ENCODE measurements around the gene GULP1. TPM values are rescaled to one million over a fixed set of nuclear protein-coding genes. Genes with fewer than 3 reads are reported as not detected.
A peak's percentile ranks its signal among the peaks of the same experiment; 100 is the strongest.
"Not testable (repeated sequence)": the region's sequence is repeated elsewhere in the genome, so short reads cannot be mapped to it uniquely, and the experiment has no call there.

Gene GULP1
- polyA plus RNA-seq, 1 donor from 2014 or later: not detected

DNA sequence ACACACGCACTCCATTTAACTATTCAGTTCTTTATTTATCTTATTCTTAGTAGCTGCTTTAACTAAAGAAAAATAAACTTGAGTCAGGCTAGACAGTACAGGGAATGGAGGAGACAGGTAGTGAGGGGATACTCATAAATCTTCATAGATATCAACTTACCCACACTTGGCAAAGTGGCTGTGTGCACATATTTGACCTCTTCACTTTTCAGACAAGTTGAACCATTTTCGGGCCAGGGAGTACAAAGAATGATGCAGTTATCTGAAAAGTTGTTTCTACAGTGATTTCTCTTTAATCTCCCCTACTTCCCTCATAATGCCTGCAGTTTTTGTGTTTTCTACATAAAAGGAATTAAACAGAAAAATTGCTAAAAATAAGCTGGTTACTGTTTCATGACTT is 307.5 kb downstream of the GULP1 start:
- H3K4me3 Mint-ChIP-seq: no peak overlapping the region
- H3K4me1 Mint-ChIP-seq: no peaks in the 10 kb centered on the region
- no peaks in the 10 kb centered on the region for H3K9me3 Mint-ChIP-seq
- no peaks in the 10 kb centered on the region for H3K27me3 Mint-ChIP-seq
- no peak overlapping the region for H3K27ac Mint-ChIP-seq
- no peaks in the 10 kb centered on the region for H3K36me3 Mint-ChIP-seq

DNA sequence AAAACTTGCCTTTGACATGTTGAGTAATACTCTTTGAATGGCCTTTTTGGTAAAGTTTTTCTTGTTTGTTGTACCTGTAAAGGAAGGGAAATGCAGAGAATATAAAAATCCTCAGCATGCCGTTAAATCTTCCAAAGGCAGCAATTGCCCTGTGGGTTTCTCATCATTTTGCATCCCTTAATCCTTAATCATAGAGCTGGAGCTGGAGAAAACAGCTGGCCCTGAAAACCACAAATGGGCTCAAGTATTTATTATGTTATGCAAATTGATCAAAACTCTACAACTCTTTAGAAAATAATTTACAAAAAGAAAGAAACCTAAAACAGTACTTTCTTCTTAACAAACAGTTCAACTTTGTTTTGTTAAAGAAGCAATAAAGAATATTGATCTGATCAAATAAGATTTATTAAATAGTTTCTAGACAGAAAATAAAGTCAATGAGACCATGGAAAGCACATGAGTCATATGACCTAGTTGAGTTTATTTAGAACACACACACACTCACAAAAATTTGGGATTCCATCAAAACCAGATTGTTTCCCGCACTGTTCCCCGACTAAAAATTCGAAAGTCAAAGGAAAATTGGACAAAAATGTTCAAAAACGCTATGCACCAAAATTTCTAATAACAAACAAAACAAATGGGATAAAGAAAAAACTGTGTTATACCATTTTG is 309.0 kb downstream of the GULP1 start:
- Mint-ChIP-seq H3K4me1 (no peaks in the 10 kb centered on the region), H3K36me3 (no peaks in the 10 kb centered on the region), H3K27me3 (no peaks in the 10 kb centered on the region), H3K9me3 (peaks cover 0 to 2% (median 0%) of the 10 kb centered on the region in 3 donors), H3K4me3 (no peak overlapping the region), H3K27ac (no peak overlapping the region)

DNA sequence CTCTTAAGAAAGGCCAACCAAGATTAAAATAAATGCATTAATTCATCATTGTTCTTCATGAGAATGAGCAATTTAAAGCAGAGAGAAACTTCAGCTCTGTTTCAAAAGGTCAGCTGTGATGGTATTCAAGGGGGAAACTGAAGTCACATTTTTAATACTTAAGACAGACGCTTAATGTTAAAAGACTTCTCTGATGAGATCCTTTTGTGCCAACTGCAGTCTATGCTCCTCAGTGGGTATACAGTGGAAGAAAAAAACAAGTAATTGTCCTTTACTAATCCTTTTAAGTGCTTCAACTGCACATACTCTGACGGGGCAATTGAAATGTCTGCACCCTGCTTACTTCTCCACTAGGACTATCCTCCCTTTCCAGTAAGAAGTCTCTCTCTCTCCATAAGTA is 309.7 kb downstream of the GULP1 start:
- no peaks in the 10 kb centered on the region for H3K36me3 Mint-ChIP-seq
- H3K4me3 Mint-ChIP-seq: no peak overlapping the region
- H3K4me1 Mint-ChIP-seq: no peaks in the 10 kb centered on the region
- no peak overlapping the region for H3K27ac Mint-ChIP-seq
- no peaks in the 10 kb centered on the region for H3K27me3 Mint-ChIP-seq
- H3K9me3 Mint-ChIP-seq: peaks cover 0 to 2% (median 0%) of the 10 kb centered on the region in 3 donors

DNA sequence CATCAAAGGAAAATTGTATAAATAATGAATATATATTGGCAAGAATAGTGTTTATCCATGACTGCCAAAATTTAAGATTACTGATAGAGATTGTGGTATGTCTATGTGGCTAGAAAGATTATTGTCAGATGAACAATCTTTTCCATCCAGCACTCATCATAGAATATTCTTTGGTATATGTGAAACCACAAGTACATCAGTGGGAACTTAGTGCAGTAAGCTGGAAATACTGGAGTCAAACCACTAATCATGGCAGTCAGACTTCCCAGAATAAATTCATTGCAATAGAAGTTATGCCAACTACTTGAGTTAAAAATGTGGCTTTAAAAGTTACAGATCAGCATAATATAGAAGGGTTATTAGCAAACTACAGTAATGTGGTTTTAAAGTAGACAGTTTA is 310.3 kb downstream of the GULP1 start:
- Mint-ChIP-seq H3K27ac (no peak overlapping the region), H3K4me1 (no peaks in the 10 kb centered on the region), H3K27me3 (no peaks in the 10 kb centered on the region), H3K36me3 (no peaks in the 10 kb centered on the region), H3K9me3 (peaks cover 0 to 2% (median 0%) of the 10 kb centered on the region in 3 donors), H3K4me3 (no peak overlapping the region)

DNA sequence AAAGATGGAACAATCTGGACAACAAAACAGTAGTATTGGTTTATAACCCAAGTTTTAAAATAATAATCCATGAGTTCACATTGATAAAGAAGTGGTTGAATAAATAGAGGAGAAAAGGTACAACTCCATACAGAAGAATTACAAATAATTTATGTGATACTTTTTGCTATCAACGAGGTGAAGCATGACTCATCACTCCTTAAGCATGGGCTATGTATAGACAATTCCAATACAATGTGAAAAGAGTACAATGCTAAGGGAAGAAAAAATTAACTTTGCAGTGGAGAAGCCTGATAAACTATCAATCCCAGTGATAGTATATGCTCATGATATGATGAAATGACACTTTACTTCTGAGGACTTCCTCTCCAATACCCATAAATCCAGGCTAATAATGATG is 312.9 kb downstream of the GULP1 start:
- Mint-ChIP-seq H3K27ac (no peak overlapping the region), H3K36me3 (no peaks in the 10 kb centered on the region), H3K4me3 (no peak overlapping the region), H3K9me3 (peaks cover 0 to 2% (median 0%) of the 10 kb centered on the region in 3 donors), H3K27me3 (no peaks in the 10 kb centered on the region), H3K4me1 (no peaks in the 10 kb centered on the region)

DNA sequence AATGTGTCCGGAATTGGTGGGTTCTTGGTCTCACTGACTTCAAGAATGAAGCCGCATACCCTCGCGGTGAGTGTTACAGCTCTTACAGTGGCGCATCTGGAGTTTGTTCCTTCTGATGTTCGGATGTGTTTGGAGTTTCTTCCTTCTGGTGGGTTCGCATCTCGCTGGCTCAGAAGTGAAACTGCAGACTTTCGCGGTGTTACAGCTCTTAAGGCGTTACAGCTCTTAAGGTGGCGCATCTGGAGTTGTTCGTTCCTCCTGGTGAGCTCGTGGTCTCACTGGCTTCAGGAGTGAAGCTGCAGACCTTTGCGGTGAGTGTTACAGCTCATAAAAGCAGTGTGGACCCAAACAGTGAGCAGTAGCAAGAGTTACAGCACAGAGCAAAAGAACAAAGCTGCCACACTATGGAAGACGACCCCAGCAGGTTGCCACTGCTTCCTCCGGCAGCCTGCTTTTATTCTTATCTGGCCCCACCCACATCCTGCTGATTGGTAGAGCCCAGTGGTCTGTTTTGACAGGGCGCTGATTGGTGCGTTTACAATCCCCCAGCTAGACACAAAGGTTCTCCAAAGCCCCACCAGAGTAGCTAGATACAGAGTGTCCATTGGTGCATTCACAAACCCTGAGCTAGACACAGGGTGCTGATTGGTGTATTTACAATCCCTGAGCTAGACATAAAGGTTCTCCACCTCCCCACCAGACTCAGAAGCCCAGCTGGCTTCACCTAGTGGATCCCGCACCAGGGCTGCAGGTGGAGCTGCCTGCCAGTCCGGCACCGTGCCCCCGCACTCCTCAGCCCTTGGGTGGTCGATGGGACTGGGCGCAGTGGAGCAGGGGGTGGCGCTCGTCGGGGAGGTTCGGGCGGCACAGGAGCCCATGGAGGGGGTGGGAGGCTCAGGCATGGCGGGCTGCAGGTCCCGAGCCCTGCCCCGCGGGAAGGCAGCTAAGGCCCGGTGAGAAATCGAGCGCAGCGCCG is 314.2 kb downstream of the GULP1 start:
- H3K4me1 Mint-ChIP-seq, H3K36me3 Mint-ChIP-seq, H3K4me3 Mint-ChIP-seq, H3K27me3 Mint-ChIP-seq, H3K9me3 Mint-ChIP-seq: not testable (repeated sequence)
- H3K27ac Mint-ChIP-seq: peak overlapping the region in 1 of 3 donors; percentile 40

DNA sequence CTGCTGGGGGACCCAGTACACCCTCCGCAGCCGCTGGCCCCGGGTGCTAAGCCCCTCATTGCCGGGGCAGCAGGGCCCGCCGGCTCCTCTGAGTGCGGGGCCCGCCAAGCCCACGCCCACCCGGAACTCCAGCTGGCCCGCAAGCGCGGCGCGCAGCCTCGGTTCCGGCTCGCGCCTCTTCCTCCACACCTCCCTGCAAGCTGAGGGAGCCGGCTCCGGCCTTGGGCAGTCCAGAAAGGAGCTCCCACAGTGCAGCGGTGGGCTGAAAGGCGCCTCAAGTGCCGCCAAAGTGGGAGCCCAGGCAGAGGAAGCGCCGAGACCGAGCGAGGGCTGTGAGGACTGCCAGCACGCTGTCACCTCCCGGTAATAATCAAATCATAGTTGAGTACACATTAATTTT is 314.9 kb downstream of the GULP1 start:
- not testable (repeated sequence) for H3K27me3 Mint-ChIP-seq, H3K4me3 Mint-ChIP-seq, H3K9me3 Mint-ChIP-seq, H3K4me1 Mint-ChIP-seq, H3K27ac Mint-ChIP-seq, H3K36me3 Mint-ChIP-seq

DNA sequence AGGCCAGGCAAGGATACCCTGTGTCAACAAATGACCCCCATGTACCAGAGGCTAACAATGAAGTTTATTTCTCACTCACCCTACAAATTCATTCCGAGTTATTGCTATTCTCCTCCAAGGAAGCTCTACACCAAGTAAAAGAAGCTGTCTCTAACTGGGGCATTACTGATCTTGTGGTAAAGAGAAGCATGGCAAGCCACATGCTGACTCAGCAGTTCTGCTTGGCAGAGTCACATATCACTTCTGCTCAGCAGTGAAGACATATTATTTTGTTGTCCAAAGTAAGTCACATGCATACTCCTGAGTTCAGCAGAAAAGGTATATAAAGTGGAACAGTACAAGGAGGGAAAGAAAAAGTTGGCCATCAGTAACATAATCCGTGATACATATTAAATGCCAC is 315.8 kb downstream of the GULP1 start:
- no peak overlapping the region for H3K27ac Mint-ChIP-seq
- H3K36me3 Mint-ChIP-seq: no peaks in the 10 kb centered on the region
- no peaks in the 10 kb centered on the region for H3K27me3 Mint-ChIP-seq
- H3K9me3 Mint-ChIP-seq: peaks cover 0 to 5% (median 2%) of the 10 kb centered on the region in 3 donors
- no peaks in the 10 kb centered on the region for H3K4me1 Mint-ChIP-seq
- no peak overlapping the region for H3K4me3 Mint-ChIP-seq

DNA sequence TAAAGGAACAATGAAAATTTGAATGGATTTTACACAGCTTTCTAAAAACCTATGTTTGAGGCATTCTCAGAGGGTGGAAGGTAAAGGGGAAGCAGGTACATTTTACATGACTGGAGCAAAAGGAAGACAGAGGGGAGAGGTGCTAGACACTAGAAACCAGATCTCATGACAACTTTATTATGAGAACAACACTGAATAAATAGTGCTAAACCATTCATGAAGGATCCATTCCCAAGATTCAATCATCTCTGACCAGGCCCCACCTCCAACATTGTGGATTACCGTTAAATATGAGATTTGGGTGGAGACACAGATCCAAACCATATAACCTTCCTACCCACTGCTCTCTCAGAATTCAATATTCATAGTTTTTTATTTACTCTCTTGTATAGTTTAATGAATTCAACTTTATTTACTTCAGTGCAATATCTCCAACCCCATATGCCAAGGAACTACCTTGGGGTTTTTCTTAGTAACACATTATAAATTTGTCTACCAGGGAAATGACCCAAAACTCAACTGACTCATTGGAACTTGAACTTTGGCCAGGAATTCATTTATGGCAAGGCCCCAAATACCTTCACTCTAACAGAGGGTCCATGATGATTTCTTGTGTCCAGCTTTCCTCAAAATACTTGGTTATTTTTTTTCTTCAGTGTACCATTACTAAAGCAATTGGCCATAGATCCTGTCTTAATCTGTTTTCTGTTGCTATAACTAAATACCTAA is 317.8 kb downstream of the GULP1 start:
- H3K27ac Mint-ChIP-seq: no peak overlapping the region
- no peak overlapping the region for H3K4me3 Mint-ChIP-seq
- no peaks in the 10 kb centered on the region for H3K27me3 Mint-ChIP-seq
- H3K9me3 Mint-ChIP-seq: peaks cover 0 to 5% (median 0%) of the 10 kb centered on the region in 3 donors
- H3K4me1 Mint-ChIP-seq: no peaks in the 10 kb centered on the region
- no peaks in the 10 kb centered on the region for H3K36me3 Mint-ChIP-seq

DNA sequence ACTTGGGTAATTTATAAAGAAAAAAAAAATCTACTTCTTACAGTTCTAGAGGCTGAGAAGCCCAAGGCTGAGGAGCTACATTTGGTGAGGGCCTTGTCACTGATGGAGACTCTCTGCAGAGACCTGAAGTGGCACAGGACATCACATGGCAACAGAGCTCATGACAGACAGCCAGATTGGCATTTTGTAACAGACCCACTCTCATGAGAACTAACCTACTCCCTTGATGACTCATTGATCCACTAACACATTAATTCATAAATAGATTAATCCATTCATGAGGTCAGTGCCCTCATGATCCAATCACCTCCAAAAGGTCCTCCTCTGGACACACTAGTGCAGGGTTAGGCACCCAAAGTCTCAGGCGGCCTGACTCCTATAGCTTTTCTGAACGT is 318.4 kb downstream of the GULP1 start:
- Mint-ChIP-seq H3K4me1 (no peaks in the 10 kb centered on the region), H3K4me3 (no peak overlapping the region), H3K27ac (no peak overlapping the region), H3K36me3 (no peaks in the 10 kb centered on the region), H3K27me3 (no peaks in the 10 kb centered on the region), H3K9me3 (peaks cover 0 to 5% (median 0%) of the 10 kb centered on the region in 3 donors)

DNA sequence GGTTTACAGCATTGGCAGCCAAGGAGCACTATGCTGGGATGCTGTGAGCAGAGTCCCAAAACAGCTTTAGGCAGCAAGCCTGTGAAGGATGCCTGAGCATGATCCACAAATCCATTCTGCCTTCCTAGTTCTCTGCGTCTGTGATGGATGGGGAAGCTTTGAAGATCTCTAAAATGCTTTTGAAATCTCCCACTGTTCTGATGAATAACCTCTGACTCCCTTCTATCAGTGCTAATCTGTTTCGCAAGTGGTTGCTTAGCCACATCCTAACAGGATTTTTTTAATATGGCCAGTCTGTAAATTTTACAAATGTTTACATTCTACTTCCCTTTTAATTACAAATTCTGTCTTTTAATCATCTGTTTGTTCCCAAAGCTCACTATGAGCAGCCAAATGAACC is 319.2 kb downstream of the GULP1 start:
- Mint-ChIP-seq H3K36me3 (no peaks in the 10 kb centered on the region), H3K9me3 (peaks cover 0 to 5% (median 0%) of the 10 kb centered on the region in 3 donors), H3K27ac (no peak overlapping the region), H3K4me1 (no peaks in the 10 kb centered on the region), H3K27me3 (no peaks in the 10 kb centered on the region), H3K4me3 (no peak overlapping the region)

DNA sequence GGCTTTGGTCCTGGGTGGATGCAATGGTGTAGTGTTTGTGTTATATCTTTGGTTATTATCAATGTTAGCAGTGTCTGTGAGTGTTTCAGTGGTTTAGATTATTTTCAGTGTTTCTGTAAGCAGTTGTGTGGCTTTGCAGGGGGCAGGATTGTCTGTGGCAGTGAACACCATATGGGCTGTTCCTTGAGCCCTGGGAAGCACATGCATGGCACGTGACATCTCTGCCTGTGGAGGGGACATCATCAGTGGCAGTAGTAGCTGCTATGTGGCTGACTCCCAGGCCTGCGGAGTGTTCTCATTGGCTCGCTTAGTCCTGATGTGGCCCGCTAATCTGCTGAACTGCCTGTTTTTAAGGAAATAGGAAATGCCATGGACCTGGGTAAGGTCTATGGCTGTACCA is 327.5 kb downstream of the GULP1 start:
- peaks cover 2 to 4% (median 4%) of the 10 kb centered on the region in 3 donors for H3K9me3 Mint-ChIP-seq
- H3K4me1 Mint-ChIP-seq: no peaks in the 10 kb centered on the region
- no peaks in the 10 kb centered on the region for H3K36me3 Mint-ChIP-seq
- no peaks in the 10 kb centered on the region for H3K27me3 Mint-ChIP-seq
- H3K4me3 Mint-ChIP-seq: no peak overlapping the region
- H3K27ac Mint-ChIP-seq: no peak overlapping the region

DNA sequence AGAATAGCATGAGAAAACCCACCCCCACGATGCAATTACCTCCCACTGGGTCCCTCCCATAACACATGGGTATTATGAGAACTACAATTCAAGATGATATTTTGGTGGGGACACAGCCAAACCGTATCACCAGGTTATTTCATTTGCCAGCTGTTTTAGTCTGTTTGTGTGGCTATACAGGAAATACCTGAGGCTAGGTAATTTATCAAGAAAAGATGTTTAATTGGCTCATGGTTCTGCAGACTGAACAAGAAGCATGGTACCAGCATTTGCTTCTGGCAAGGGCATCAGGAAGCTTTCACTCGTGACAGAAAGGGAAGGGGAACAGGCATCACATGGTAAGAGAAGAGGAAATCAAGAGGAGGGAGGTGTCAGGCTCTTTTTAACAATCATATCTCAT is 329.2 kb downstream of the GULP1 start:
- Mint-ChIP-seq H3K4me3 (no peak overlapping the region), H3K27me3 (no peaks in the 10 kb centered on the region), H3K4me1 (no peaks in the 10 kb centered on the region), H3K9me3 (peaks cover 2 to 4% (median 4%) of the 10 kb centered on the region in 3 donors), H3K27ac (no peak overlapping the region), H3K36me3 (no peaks in the 10 kb centered on the region)

DNA sequence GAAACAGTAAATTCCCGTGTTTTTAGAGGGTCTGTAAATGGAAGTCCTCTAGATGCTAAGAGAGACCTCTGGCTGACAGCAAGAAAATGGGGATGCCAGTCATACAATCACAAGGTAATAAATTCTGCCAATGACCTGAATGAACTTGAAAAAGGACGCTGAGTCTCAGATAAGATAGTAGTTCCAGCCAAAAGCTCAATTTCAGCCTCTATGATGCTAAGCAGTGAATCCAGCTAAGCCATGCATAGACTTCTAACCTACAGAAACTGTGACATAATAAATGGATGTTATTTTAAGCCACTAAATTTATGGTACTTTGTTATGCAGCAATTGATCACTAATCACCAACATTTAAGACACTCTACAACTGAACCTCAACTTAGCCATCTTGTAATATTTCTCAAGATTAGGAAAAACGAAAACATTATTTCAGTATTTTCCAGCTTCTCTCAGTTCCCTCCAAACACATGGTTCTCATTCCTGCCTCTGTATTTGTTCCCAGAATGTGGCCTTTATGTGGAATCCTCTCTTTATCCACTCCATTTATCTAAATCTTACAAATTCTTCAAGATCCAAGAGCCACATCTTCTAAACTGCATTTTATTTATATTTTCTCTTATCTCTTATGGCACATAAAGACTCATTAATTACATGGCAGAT is 331.1 kb downstream of the GULP1 start:
- Mint-ChIP-seq H3K9me3 (peaks cover 4 to 5% (median 4%) of the 10 kb centered on the region in 3 donors), H3K4me1 (no peaks in the 10 kb centered on the region), H3K27ac (no peak overlapping the region), H3K4me3 (no peak overlapping the region), H3K36me3 (no peaks in the 10 kb centered on the region), H3K27me3 (no peaks in the 10 kb centered on the region)
